ENCODE results near the gene PSMB5.

Gene PSMB5

DNA sequence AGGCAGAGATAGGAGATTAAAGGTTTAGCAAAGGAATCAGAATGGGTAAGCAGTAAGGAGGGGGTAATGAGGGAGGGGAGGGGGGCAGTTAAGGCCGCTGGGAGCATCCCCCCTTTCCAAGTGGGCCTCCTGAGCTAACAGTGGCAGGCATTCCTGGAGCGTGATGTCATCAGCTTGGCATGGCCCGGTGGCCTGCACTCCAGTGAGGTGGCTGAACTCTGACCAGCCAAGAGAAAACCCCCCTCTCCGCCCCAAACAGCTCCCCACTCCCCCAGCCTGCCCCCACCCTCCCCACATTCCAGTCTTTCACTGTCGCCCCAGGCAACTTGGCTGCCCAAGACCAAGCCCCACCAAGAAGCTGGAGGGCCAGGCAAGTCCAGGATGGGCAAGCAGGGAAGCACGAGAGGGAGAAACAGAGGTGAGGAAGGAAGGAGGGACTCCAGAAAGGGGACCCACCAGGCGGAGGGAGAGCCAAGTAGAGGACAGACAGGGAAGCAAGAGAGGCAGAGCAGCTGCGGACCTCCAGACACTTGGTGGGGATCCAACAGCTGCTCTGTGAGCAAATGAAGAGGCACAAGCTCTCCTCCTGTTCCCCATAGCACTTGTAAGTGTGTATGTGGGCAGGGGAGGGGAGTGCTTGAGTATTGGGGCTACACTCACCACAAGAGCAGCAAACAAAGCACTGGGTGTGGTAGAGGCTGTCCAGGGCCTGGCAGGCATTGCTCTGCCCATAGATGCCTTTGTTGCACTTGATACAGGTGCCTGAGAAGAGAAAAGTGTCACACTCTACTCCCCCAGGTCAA, 56.8 kb downstream of the PSMB5 start:
- DNase-seq (ENCODE audit: low spot score) = no peak
- TF ChIP-seq, protein P1, sequence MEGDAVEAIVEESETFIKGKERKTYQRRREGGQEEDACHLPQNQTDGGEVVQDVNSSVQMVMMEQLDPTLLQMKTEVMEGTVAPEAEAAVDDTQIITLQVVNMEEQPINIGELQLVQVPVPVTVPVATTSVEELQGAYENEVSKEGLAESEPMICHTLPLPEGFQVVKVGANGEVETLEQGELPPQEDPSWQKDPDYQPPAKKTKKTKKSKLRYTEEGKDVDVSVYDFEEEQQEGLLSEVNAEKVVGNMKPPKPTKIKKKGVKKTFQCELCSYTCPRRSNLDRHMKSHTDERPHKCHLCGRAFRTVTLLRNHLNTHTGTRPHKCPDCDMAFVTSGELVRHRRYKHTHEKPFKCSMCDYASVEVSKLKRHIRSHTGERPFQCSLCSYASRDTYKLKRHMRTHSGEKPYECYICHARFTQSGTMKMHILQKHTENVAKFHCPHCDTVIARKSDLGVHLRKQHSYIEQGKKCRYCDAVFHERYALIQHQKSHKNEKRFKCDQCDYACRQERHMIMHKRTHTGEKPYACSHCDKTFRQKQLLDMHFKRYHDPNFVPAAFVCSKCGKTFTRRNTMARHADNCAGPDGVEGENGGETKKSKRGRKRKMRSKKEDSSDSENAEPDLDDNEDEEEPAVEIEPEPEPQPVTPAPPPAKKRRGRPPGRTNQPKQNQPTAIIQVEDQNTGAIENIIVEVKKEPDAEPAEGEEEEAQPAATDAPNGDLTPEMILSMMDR (IDR thresholded peaks at IDR 0.05; ENCODE audit: extremely low read depth, missing control alignments) = no peak

DNA sequence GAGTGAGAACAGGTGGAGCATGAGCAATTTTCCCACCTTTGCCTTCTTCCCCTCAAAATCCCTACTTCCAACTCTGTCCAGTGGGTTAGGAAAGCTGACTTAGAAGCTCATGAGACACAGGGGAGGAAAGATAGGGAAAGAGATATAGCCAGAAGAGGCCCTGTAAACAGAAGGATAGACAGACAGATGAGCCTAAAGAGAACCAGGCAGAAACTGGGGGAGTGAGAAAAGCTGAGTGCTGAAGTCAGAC, 57.3 kb downstream of the PSMB5 start:
- TF ChIP-seq, protein P1 (IDR thresholded peaks at IDR 0.05; ENCODE audit: extremely low read depth, missing control alignments) = no peak

GRCh38 chr14:22976620-22977433, 57.9 kb downstream of the PSMB5 start:
- no peak for DNase-seq (ENCODE audit: low spot score)
- TF ChIP-seq, protein P1 (IDR thresholded peaks at IDR 0.05; ENCODE audit: extremely low read depth, missing control alignments) = no peak

More for the DNA sequence above, 57.3 kb downstream of the PSMB5 start:
- no peak for DNase-seq (ENCODE audit: low spot score)

Data from GM20000 (cell line).